Umbilical cord (tissue), 2 donors: Measurements from ENCODE around the gene SPECC1L. TPM values are rescaled to one million over a fixed set of nuclear protein-coding genes. Genes with fewer than 3 reads are reported as not detected.

Experiments used
- DNase-seq: peaks from one replicate; pipeline ENCODE4 v3.0.0-alpha.2; 2015; ENCODE audit warnings: low spot score
- total RNA-seq: library from RNA; depleted of rRNA; stranded (reverse); fragments of >200 nt; gene quantifications from one replicate; pipeline ENCODE4 v1.2.3, GENCODE V29; 2014; ENCODE audit warnings: low replicate concordance; ENCODE audit not compliant: insufficient read depth

The SPECC1L gene
- total RNA-seq, 1 donor from 2014 or later = 40.9 TPM

DNA sequence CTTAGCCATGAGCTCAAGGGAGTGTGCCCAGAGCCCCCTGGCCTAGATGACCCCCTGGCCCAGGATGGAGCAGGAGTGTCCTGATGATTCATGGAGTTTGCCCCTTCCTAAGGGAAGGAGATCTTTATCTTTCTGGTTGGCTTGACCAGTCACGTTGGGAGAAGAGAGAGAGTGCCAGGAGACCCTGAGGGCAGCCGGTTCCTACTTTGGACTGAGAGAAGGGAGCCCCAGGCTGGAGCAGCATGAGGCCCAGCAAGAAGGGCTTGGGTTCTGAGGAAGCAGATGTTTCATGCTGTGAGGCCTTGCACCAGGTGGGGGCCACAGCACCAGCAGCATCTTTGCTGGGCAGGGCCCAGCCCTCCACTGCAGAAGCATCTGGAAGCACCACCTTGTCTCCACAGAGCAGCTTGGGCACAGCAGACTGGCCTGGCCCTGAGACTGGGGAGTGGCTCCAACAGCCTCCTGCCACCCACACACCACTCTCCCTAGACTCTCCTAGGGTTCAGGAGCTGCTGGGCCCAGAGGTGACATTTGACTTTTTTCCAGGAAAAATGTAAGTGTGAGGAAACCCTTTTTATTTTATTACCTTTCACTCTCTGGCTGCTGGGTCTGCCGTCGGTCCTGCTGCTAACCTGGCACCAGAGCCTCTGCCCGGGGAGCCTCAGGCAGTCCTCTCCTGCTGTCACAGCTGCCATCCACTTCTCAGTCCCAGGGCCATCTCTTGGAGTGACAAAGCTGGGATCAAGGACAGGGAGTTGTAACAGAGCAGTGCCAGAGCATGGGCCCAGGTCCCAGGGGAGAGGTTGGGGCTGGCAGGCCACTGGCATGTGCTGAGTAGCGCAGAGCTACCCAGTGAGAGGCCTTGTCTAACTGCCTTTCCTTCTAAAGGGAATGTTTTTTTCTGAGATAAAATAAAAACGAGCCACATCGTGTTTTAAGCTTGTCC, 171.0 kb downstream of the SPECC1L start:
- no peak for DNase-seq

DNA sequence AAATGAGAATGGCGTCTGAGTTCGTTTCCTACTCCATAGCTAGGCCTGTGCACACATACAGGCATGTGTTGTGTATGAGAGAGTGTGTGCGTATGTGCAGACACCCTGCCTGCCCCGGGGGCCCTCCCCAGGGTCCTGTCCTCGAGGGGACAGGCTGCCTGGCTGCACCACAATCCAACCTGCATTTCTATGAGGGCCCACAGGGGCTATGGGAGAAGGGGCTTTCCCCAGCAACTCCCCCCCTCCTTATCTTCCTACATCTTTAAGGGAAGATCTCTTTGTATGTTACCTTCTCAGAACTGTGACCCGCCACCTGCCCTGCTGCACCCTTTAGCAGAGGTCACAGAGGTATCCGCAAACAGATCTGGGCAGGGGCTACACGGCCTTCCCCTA, 171.7 kb downstream of the SPECC1L start:
- no peak for DNase-seq

DNA sequence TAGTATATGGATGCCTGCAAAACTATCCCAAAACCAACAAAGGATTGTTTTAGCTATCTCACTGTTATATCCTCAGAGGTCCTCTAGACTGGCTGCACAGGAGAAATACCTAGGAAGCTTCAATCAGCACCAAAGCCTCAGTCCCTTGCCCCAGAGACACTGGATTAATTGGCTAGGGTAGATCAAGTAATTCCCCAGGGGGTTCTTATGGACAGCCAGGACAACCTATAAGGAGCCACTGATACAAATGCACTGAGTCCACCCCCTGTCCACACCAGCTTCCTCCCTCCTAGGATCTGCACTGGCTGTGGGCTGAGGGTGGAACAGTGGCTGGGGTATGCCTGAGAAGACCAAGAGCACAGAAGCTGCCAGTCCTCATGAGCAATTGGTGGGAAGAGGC, 173.0 kb downstream of the SPECC1L start:
- no peak for DNase-seq

DNA sequence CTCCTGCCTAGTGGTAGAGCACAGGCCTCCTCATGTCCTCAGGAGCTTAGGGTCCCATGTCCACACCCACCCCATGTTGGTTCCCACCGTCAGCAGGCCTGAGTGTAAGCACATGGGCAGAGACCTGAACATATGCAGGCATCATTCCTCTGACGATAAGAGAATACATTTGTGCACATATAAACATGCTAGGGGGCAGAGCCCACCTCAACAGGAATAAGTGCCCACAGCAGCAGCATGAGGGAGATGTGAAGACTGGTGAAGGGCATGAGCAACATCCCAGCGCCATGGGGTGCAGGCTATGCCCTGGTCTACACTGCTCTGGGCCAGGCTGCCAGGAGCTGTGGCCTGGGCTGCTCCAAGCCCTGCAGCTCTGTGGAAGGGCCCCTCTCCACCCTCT, 173.6 kb downstream of the SPECC1L start:
- DNase-seq = no peak

DNA sequence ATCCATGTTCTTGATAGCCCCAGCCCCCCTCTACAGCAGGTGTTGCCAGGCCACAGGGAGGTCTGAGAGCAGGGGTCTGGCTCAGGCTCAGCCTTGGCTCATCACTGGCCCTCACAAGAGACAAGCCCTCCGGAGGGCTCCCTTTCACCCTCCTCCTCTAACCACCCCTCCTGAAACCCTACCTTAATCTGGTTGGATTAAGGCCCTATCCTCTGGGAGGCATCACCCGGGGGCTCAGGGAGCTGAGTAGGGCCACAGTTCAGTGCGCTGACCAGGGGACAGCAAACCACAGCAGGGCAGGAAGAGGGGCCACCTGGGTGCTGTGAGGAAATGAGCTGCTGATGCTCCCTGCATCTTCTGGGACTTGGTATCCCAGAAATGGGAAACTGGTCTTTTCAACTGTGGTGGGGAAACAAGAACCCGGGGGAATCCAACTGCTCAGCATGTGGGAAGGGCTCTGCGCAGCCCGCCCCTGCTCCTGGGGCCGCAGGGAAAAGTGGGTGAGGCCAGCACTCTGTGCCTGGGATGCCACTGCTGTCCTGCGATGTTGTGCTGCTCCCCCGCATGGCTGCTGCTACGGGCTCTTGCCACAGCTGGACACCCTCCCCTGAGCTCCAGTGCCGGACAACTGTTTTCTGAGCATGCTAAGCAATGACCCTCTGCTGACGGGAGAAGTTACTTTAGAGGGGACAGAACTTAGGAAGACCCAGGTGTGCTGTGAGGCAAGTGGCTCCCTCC, 174.3 kb downstream of the SPECC1L start:
- DNase-seq = no peak

DNA sequence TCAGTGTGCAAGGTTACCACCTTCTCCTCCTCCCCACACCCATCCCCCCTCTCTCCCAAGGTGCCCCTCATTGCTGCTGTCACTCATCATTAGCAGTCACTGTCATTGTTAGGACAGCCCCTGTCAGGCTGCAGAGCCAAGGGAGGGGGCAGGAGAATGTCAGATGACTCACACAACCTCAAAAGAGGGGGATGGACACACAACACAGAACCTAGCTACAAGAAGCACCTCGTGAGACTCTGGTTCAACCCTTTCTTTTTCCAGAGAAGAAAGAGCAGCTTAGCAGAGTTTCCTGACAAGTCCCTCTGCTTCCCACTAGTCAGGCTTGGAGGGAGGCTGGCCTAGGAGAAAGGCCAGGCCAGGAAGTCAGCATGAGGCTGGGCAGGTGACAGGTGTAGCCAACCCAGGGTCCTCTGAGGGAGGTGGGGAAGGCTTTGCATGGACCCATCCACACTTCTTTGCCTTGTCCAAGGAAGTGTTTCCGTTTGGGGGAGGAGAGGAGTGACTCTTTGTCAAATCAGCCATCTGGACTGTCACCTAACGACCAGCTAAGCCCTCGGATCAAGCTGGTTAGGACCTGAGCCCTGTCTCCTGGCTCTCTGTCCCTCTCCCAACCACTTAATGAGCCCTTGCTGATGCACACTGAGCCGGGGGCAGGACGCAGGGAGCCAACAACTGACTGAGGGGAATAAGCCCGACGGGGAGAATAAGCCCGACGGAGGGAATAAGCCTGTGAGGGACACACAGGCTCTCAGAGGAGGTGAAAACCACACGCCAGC, 175.0 kb downstream of the SPECC1L start:
- DNase-seq = no peak

DNA sequence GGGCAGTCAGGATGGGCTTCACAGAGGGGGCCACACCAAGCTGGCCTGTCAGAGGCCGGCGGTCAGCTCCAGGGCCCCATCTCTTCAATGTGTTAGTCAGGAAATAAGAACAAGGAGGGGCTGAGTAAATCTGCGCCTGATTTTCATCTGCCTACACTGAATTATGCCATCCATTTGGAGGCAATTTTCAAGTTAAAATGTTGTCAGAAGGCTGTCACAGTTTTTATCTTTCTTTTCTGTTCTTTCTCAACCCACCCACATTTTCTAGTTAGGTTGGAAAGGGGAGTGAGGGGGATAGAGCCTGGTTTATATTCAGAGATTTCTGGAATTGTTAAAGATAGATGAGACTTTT, 175.6 kb downstream of the SPECC1L start:
- DNase-seq = no peak

DNA sequence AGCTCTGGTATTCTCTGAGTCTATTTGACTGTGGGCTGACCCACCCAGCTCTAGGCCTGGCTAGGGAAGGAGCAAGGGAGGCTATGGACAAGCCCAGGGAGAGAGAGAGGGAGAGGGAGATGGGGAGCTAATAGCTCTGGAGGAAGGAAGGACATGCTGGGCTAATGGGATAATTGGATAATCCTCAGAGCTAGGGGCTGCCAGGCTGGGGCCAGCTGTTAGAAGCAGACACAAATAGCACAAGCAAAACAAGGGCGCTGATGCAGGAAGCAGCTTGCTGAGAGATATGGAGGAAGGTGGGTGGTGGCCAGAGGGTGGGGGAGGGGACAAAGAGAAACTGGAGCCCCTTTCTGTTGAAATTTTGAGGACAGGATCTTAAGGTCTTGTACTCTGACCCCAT, 180.0 kb downstream of the SPECC1L start:
- DNase-seq = no peak

DNA sequence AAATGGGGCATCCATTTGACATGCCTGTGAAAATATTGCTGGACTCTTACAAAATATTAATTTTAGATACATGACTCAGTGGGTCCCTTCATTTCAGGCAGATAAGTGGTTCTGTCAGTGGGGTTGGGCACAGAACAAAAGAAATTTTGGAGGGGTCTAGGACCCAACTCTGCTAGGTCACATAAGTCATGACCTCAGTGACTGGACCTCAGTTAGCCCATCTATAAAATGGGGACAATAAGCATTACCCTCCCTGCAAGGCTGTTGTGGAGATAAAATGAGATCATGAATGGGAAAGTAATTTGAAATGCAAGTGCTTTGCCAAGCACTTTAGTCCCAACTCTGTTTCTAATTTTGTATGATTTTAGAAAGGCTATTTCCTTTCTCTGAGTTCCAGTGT, 180.5 kb downstream of the SPECC1L start:
- no peak for DNase-seq

DNA sequence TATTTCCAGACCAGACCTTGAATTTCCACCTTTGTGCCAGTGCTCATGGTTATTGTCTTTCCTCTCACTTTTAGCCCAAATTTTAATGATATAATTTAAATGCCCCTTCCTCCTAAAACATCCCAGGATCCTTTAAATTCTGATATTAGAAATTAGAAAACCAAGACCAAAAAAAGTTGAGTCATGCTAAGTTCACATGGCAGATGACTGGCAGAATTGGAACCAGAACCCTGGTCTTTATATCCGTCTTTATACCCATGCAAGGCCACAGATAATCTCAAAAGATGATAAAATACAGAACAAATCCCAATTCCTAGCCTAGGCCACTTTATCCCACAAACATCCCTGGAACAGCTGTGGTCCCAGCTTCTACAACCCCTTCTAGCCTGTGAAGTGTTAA, 183.2 kb downstream of the SPECC1L start:
- DNase-seq = no peak

DNA sequence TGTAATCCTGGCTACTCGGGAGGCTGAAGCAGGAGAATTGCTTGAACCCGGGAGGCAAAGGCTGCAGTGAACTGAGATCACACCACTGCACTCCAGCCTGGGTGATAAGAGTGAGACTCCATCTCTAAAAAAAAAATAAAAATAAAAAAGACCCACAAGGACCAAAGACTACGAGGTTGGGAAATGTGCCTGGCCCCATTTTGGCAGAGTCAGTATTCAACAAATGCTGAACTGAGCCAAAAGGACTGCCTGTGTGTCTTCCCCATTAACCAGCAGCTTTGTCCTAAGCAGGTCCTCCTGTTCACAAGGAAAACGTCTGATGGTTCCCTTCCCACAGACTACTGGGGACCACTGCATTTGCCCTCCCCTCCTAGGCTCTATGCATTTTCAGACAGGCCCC, 184.4 kb downstream of the SPECC1L start:
- no peak for DNase-seq

DNA sequence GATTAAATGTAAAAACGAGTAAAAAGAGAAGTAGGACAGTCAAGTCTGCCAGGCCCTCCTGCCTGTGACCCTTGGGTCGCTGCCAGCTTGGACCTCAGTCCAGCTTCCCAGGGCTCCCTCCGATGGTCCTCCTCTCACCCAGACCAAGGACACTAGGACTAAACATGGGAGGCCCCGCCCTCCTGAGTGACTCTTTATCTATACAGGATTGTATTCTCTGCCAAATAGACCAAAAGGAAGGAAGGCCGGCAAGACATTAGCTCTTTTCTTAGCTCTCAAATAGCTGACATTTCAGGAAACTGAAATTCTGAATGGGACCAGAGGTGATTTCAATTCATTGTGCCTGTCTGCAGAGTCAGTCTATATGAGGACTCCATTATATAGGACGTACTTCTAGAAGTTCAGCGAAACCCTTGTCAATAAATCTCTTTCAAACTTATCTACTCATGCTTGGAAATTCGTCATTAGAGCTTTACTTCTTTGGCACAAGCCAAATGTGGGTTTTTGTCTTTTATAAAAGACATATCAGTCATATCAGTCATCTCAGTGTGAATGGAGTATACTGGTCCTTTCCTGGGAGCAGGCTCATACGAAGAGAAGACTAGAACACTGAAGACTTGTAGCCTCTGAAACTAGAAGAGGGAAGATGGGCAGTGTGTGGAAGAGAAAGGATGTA, 185.3 kb downstream of the SPECC1L start:
- DNase-seq = peak; percentile 41

DNA sequence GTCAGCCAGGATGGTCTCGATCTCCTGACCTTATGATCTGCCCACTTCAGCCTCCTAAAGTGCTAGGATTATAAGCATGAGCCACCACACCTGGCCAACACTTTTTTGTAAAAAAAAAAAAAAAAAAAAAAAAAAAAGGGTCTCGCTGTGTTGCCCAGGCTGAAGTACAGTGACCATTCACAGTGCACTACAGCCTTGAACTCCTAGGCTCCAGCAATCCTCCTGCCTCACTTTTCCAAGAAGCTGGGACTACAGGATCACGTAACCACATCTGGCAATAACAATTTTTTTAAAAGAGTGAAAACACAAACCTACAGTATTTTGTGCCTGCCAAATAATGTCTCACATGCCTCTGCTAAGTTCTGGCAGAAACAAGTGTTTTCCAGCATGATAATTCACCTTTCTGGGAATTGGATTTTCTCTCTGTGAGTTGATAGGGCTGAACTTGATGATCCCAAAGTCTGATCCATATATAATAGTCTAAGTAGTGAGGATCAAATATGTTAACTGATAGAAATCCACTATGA, 187.3 kb downstream of the SPECC1L start:
- DNase-seq = no peak

DNA sequence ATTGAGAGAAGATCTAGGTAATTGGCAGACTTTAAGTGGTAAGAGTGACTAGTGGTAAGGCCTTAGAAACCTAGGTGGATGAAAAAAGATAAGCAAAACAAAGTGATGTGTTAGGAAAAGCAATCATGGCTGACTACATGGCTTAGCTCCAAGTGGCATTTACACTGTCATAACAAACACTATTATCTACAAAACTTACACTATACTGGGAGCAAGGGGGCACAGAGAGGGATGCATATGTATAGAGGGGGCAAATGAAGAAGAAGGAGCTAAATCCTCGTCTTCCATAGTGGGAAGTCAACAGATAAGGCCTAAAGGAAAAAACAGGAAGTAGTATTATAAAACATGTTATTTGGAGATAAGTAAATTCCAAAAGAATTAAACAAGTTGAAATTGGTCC, 189.3 kb downstream of the SPECC1L start:
- no peak for DNase-seq

DNA sequence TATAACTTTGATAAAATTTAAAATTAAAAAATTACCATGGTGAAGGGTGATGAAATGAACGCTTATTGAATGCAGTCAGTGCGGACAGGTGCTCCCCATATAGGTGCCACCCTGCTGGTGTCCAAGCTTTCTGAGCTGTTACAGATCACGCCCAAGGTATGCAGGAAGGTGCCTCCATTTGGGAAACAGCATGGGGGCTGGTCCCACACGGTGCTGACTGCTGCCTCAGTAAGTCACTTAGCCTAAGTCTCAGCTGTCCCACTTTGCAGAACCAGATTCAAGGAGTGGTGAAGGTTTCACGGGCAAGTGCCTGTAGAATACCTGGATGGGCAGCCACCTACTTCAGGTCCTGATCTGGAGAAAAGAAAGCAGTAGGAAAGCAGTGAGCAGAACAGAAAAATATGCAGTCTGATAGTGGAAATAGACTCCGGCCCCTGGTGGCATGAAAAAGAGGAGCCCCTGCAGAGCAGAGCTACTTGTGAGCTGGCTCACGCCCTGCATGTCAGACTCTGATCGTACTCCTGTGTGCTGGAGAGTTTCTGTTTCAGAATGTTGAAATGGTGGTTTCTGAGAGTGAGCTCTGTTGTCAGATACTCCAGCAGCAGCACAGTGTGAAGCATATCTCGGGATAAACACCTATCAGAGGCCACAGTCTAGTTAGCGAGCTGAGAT, 189.9 kb downstream of the SPECC1L start:
- peak; percentile 41 for DNase-seq

DNA sequence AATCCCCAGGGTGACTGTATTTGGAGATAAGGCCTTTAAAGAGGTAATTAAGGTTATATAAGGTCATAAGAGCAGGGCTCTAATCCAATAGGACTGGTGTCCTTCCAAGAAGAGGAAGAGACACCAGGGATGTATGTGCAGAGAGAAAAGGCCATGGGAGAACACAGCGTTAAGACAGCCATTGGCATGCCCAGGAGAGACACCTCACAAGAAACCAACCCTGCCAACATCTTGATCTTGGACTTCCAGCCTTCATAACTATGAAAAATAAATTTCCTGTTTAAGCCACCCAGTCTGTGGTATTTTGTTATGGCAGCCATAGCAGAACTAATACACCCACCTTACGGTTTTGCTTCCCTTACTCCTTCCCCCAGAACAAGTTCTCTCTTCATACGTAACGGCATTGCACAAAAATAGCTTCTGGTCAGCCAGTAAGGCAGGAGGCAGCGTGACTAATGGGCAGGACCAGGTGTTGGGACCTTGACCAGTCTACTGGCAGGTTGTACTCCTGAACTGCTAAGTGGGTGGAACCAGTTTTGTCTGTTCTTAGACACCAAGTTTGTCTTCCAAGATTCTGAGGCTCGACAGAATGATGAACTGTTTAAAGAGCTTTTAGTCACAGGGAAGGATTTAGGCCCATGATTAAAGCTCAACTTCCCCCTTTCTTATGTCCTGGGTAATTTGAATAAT, 192.6 kb downstream of the SPECC1L start:
- DNase-seq = no peak

DNA sequence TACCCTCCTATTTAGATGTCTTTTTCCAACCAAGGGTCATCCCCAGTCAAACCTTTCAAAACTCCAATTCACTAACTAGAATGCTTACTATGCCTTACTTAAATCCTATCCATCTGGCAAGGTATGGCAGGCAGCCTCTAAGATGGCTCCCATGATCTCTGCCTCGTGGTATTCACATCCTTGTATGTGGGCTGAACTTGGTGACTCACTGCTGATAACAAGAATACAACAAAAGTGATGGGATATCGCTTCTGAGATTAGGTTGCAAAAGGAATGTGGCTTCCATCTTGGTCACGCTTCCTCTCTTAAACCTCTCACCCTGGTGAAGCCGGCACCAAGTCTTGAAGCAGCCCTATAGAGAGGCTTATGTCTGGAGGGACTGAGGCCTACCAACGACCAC, 194.9 kb downstream of the SPECC1L start:
- DNase-seq = peak; percentile 60

DNA sequence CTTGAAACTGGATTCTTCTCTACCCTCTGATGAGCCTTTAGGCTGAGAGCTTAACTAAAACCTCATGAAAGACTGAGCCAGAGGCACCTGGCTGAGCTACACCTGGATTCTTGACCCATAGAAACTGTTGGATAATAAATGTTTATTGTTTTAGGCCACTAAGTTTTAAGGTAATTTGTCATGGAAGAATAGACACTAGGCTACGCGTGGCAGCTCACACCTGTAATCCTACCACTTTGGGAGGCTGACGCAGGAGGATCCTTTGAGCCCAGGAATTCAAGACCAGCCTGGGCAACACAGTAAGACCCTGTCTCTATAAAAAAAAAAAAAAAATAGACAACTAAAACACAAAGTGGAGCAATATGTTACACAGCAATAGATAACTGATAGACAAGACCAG, 195.3 kb downstream of the SPECC1L start:
- no peak for DNase-seq

DNA sequence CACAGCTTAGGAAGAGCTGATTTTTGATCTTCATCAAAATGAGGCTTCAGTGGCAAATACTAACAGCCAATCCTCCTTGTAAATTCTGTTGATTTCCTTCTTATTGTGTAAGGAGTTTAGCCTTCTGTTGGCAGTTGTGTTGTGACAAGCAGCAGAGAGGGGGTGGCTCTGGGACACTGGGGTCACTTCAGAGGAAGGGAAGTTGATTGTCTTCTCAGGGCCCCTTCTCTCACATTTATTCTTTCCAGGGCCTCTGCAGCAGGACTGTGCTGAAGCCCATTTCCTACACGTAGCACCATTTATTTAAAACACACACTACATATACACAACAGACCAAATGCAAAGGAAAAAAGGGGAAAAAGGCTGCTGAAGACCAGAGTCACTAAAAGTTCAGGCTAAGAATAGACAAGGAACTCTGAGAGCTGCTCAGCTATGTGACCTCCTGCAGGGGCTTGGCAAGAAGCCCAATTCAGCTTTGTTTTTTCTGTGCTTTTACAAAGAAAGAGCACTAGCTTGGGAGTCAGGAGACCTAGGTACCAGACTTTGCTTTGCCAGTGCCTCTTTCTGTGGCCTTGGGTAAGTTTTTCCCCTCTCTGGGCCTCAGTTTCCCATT, 196.2 kb downstream of the SPECC1L start:
- peak; percentile 71 for DNase-seq

DNA sequence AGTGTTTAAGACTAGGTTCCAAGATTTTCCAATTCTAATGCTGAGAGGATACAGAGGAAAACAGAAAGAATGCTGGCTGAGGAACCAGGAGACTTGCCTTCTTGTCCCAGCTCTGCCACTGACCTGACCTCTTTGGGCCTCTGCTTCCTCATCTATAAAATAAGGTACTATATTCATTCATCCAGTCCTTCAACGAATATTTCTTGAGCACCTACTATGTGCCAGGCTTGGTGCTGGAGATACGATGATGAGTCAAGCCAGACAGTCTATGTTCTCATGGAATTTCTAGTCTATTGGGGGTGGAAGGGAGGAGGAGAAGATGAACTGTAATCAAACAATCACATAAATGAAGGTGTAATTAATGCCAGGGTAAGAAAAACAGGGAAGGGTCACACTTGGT, 196.7 kb downstream of the SPECC1L start:
- DNase-seq = no peak
